T-helper 17 cell (primary cell): ENCODE measurements around the gene MVB12A. TPM values are rescaled to one million over a fixed set of nuclear protein-coding genes. Genes with fewer than 3 reads are reported as not detected.

Source experiments
- ATAC-seq: fragments of 150-1000 bp; cut with Tn5 transposase; 2 replicates; pipeline ENCODE4 v1.10.0; 2021; ENCODE audit warnings: mild to moderate bottlenecking, moderate library complexity
- DNase-seq, 3 donors: peaks; one replicate each; pipeline versions ENCODE4 v3.0.0 to v3.0.0-alpha.2; 2020 to 2021
- H3K9me3 ChIP-seq: one replicate; pipeline ENCODE4 v1.7.0; 2013; ENCODE audit warnings: low read length, mild to moderate bottlenecking; ENCODE audit not compliant: control insufficient read depth, poor library complexity, severe bottlenecking
- H3K27ac Mint-ChIP-seq: one replicate; pipeline ENCODE4 v1.8.0; 2022; ENCODE audit warnings: mild to moderate bottlenecking, moderate library complexity, mixed read lengths
- H3K27me3 Mint-ChIP-seq: one replicate; pipeline ENCODE4 v1.8.0; 2022; ENCODE audit warnings: mixed read lengths
- H3K36me3 Mint-ChIP-seq: one replicate; pipeline ENCODE4 v1.8.0; 2022; ENCODE audit warnings: low read depth, mixed read lengths
- H3K4me1 Mint-ChIP-seq: one replicate; pipeline ENCODE4 v1.8.0; 2022; ENCODE audit warnings: mild to moderate bottlenecking, mixed read lengths
- H3K4me3 Mint-ChIP-seq: one replicate; pipeline ENCODE4 v1.8.0; 2022; ENCODE audit warnings: mild to moderate bottlenecking, moderate library complexity, mixed read lengths
- total RNA-seq, 4 donors: library from RNA in 2 of 4; stranded (reverse) in 2 of 4; gene quantifications; one replicate each; pipeline ENCODE4 v1.2.3 and lab custom pipeline; 2022 to 2026

MVB12A gene
- total RNA-seq, result 10 to 100 TPM; 17.9 to 20.3 TPM
- 10.3 to 14.1 reads per million in 2 donors for total RNA-seq (lab: John Stamatoyannopoulos, UW)

- Mint-ChIP-seq H3K4me3 (peak within 1 kb of the TSS; percentile 90), H3K36me3 (peaks cover 4% of the 10 kb centered on the region), H3K4me1 (peaks cover 21% of the 10 kb centered on the region), H3K27ac (peak within 1 kb of the TSS; percentile 84), H3K27me3 (no peaks in the 10 kb centered on the region)
- ATAC-seq (peak; percentile 98), DNase-seq (peak; percentile 86 to 92 (median 90))
- H3K9me3 ChIP-seq, result no peaks in the 10 kb centered on the region
Observed at GRCh38 chr19:17419621-17420474, at the start of gene MVB12A. Gene MVB12A (plus strand): TSS chr19:17420047. CDS start chr19:17420136, 89 bp downstream.

- no peaks in the 10 kb centered on the region for H3K9me3 ChIP-seq
- no peak within 1 kb of the TSS for H3K27ac Mint-ChIP-seq
- peaks cover 12% of the 10 kb centered on the region for H3K27me3 Mint-ChIP-seq
- peaks cover 3% of the 10 kb centered on the region for H3K4me1 Mint-ChIP-seq
- H3K36me3 Mint-ChIP-seq, result peaks cover 3% of the 10 kb centered on the region
- DNase-seq (no peak), ATAC-seq (no peak)
- no peak within 1 kb of the TSS for H3K4me3 Mint-ChIP-seq
Observed at GRCh38 chr19:17376935-17377600, 42.8 kb upstream of the MVB12A start, which contains the start of gene PLVAP. Gene PLVAP (minus strand): TSS chr19:17377342. CDS start chr19:17377288, 54 bp downstream.

GRCh38 chr19:17378271-17378670, 41.6 kb upstream of the MVB12A start:
- no peak overlapping the region for H3K27ac Mint-ChIP-seq
- H3K27me3 Mint-ChIP-seq, result peaks cover 12% of the 10 kb centered on the region

GRCh38 chr19:17379221-17379631, 40.6 kb upstream of the MVB12A start:
- H3K4me1 Mint-ChIP-seq, result peaks cover 3% of the 10 kb centered on the region
- peaks cover 3% of the 10 kb centered on the region for H3K36me3 Mint-ChIP-seq
- no peak overlapping the region for H3K4me3 Mint-ChIP-seq
- no peak overlapping the region for H3K27ac Mint-ChIP-seq
- DNase-seq (no peak), ATAC-seq (no peak)
- H3K27me3 Mint-ChIP-seq, result peaks cover 12% of the 10 kb centered on the region
- no peaks in the 10 kb centered on the region for H3K9me3 ChIP-seq

More at GRCh38 chr19:17378271-17378670, 41.6 kb upstream of the MVB12A start:
- H3K4me3 Mint-ChIP-seq, result no peak overlapping the region
- H3K36me3 Mint-ChIP-seq, result peaks cover 3% of the 10 kb centered on the region
- no peaks in the 10 kb centered on the region for H3K9me3 ChIP-seq
- ATAC-seq, result no peak
- H3K4me1 Mint-ChIP-seq, result peaks cover 3% of the 10 kb centered on the region
- no peak for DNase-seq

DNA sequence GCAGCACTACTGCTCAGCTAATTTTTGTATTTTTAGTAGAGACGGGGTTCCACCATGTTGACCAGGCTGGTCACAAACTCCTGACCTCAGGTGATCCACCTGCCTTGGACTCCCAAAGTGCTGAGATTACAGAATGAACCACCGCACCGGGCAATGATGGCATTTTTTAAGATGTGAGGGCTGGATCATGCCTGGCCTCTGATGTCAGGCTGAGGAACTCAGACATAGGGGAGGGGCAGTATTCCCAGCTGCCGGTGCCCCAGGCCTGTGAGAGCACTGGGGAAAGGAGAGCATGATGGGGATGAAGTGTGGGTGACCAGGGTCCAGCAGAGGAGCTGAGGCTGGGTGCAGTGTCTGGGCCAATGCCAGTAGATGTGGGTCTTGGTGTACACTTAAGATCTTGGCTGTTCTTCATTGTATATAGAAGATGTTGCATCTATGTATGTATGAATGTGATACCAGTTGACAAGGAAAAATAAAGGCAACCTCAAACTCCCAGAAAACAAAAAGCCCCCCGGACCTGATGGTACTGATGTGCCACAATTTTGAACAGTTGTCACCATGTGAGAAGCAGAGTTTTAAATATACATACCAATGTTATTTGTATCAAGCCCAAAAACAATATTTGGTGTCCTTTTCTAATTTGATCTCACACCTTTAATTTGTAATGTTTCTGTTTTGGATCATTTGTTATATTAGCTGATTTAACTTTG, 39.3 kb upstream of the MVB12A start:
- peaks cover 12% of the 10 kb centered on the region for H3K27me3 Mint-ChIP-seq
- no peak overlapping the region for H3K27ac Mint-ChIP-seq
- ATAC-seq, result no peak
- H3K36me3 Mint-ChIP-seq, result peaks cover 3% of the 10 kb centered on the region
- no peaks in the 10 kb centered on the region for H3K9me3 ChIP-seq
- H3K4me1 Mint-ChIP-seq, result peaks cover 3% of the 10 kb centered on the region
- H3K4me3 Mint-ChIP-seq, result peak overlapping the region; percentile 0
- no peak for DNase-seq

DNA sequence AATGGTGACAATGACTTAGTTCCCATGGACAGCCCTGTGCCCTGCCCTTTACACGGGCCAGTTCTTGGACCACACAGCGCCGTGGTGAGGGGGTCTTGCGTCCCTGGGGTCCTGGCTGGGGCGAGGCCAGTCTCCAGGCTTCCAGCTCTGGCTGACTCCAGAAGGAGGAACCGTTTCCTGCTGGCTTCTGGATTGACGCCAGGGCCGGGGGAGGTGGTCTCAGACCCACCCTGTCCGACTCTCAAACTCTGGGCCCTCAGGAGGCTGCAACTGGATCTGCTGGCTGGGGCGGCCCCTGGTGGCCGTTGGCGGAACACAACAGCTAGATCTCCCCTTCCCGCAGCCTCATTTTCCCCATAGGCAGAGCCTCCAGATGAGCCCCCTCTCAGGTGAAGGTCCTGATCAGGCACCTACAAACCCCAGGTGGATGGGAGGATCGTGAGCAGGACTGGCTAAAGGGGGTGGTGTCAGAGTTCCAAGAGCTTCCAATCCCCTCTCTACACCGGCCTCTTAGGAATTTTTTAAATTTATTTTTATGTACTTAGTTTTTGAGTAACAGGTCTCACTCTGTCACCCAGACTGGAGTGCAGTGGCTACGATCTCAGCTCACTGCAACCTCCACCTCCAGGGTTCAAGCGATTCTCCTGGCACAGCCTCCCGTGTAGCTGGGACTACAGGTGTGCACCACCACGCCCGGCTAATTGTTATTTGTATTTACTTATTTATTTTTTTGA, 33.8 kb upstream of the MVB12A start:
- Mint-ChIP-seq H3K27ac (peak overlapping the region; percentile 9), H3K36me3 (no peaks in the 10 kb centered on the region), H3K4me3 (peak overlapping the region; percentile 45), H3K4me1 (peaks cover 3% of the 10 kb centered on the region), H3K27me3 (no peaks in the 10 kb centered on the region)
- ATAC-seq (peak; percentile 38), DNase-seq (peak; percentile 43 to 46 (median 46))
- H3K9me3 ChIP-seq, result no peaks in the 10 kb centered on the region

DNA sequence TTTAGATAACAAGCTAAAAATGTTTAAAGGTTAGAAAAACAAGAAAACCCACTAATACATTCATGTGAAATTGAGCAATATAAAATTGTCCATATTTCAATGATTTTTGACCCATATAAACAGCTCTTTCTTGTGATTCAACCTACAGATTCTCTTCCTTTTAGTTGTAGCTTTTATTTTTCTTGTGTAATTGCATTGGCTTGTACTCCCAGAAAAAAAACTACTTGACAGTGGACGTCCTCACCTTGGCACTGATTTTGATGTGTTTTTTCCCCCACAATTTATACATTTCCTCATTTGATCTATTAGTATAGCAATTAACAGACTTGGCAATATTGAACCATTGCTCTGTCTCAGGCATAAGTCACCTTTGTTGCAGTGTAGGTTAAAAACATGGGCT, 30.6 kb upstream of the MVB12A start:
- H3K27me3 Mint-ChIP-seq, result no peaks in the 10 kb centered on the region
- H3K27ac Mint-ChIP-seq, result no peak overlapping the region
- H3K9me3 ChIP-seq, result no peaks in the 10 kb centered on the region
- peaks cover 7% of the 10 kb centered on the region for H3K4me1 Mint-ChIP-seq
- no peaks in the 10 kb centered on the region for H3K36me3 Mint-ChIP-seq
- no peak for ATAC-seq
- DNase-seq, result no peak
- no peak overlapping the region for H3K4me3 Mint-ChIP-seq

- no peaks in the 10 kb centered on the region for H3K36me3 Mint-ChIP-seq
- DNase-seq (no peak), ATAC-seq (no peak)
- H3K4me1 Mint-ChIP-seq, result peaks cover 9% of the 10 kb centered on the region
- H3K4me3 Mint-ChIP-seq, result peak overlapping the region; percentile 97
- H3K9me3 ChIP-seq, result no peaks in the 10 kb centered on the region
- no peak overlapping the region for H3K27ac Mint-ChIP-seq
- no peaks in the 10 kb centered on the region for H3K27me3 Mint-ChIP-seq
Observed at GRCh38 chr19:17389957-17390664, 29.7 kb upstream of the MVB12A start.

- no peaks in the 10 kb centered on the region for H3K36me3 Mint-ChIP-seq
- H3K4me1 Mint-ChIP-seq, result peaks cover 12% of the 10 kb centered on the region
- peak overlapping the region; percentile 32 for H3K27ac Mint-ChIP-seq
- no peaks in the 10 kb centered on the region for H3K27me3 Mint-ChIP-seq
- peak; percentile 81 to 85 (median 81) for DNase-seq
- peak; percentile 100 for ATAC-seq
- peak overlapping the region; percentile 97 for H3K4me3 Mint-ChIP-seq
- no peaks in the 10 kb centered on the region for H3K9me3 ChIP-seq
Observed at GRCh38 chr19:17390665-17391370, 29.0 kb upstream of the MVB12A start.

DNA sequence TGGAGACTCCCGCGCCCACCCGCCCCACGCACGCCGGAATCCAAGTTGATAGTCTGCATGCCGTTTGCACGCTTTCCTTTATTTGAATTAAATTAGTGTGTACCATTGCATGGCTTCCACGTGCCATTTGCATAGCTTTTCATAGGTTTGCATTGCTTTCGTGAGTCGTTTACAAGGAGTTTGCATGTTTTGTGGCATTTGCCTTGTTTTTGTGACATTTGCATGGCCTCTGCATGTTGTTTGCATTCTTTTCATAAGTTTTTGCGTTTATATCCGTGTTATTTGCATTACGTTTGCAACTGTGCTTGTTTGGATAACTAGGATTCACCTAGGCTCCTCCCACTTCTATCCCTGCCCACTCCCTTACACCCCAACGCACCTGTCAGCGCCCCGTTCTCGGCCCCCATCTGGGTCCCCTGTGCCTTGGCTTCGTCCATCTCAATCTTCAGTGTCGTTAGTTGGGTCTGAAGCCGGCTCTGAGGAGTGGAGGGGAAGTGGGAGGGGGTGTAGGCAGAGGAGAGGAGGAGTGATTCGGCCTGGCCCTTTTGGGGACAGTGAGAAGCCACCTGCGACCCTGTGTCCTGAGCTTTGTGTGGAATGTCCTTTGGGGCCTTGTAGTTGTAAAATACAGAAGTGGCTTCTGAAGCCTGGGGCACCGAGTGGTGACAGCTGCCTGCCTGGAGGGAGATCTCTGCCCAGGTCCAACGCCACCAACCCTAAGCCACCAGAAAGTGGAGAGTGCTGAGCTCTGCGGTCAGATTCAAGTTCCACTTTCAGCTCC, 28.3 kb upstream of the MVB12A start:
- DNase-seq (no peak), ATAC-seq (peak; percentile 35)
- H3K27me3 Mint-ChIP-seq, result no peaks in the 10 kb centered on the region
- H3K4me3 Mint-ChIP-seq, result peak overlapping the region; percentile 97
- peaks cover 12% of the 10 kb centered on the region for H3K4me1 Mint-ChIP-seq
- no peaks in the 10 kb centered on the region for H3K9me3 ChIP-seq
- H3K27ac Mint-ChIP-seq, result no peak overlapping the region
- H3K36me3 Mint-ChIP-seq, result no peaks in the 10 kb centered on the region

DNA sequence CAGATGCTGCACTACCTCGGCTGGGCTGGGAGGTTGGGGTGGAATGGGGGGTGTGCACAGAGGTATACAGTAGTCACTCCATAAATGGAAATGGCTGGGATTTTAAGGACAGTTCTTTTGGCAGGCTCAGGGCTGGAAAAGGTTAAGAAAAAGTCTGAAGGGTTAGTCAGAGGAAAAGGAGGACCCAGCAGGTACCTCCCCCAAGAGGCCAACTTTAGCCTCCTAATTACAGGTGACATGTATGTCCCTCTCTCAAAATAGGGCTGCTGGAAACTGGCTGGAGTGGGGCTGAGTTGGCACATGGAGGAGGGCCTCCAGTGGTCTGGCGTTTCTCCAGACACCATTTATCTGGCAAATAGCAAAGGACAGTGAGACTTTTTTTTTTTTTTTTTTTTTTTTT, 26.8 kb upstream of the MVB12A start:
- H3K9me3 ChIP-seq, result no peaks in the 10 kb centered on the region
- no peaks in the 10 kb centered on the region for H3K36me3 Mint-ChIP-seq
- peaks cover 12% of the 10 kb centered on the region for H3K4me1 Mint-ChIP-seq
- H3K27ac Mint-ChIP-seq, result no peak overlapping the region
- no peak for DNase-seq
- H3K4me3 Mint-ChIP-seq, result no peak overlapping the region
- no peak for ATAC-seq
- no peaks in the 10 kb centered on the region for H3K27me3 Mint-ChIP-seq
